M059J (cell line): ENCODE results near the gene RTKN. TPM values are rescaled to one million over a fixed set of nuclear protein-coding genes. Genes with fewer than 3 reads are reported as not detected.
A peak's percentile ranks its signal among the peaks of the same experiment; 100 is the strongest.

Experiments used
- DNase-seq: peaks from one replicate; pipeline ENCODE4 v3.0.0-alpha.2; 2012; ENCODE audit warnings: low read depth
- total RNA-seq: library from RNA; depleted of rRNA; stranded (reverse); fragments of >200 nt; shearing (Covaris generic); gene quantifications from 2 replicates; pipeline ENCODE4 v1.2.3, GENCODE V29; 2014; rRNA removed

RTKN gene
- total RNA-seq, 1 experiment from 2014 or later = 12.1 TPM

DNA sequence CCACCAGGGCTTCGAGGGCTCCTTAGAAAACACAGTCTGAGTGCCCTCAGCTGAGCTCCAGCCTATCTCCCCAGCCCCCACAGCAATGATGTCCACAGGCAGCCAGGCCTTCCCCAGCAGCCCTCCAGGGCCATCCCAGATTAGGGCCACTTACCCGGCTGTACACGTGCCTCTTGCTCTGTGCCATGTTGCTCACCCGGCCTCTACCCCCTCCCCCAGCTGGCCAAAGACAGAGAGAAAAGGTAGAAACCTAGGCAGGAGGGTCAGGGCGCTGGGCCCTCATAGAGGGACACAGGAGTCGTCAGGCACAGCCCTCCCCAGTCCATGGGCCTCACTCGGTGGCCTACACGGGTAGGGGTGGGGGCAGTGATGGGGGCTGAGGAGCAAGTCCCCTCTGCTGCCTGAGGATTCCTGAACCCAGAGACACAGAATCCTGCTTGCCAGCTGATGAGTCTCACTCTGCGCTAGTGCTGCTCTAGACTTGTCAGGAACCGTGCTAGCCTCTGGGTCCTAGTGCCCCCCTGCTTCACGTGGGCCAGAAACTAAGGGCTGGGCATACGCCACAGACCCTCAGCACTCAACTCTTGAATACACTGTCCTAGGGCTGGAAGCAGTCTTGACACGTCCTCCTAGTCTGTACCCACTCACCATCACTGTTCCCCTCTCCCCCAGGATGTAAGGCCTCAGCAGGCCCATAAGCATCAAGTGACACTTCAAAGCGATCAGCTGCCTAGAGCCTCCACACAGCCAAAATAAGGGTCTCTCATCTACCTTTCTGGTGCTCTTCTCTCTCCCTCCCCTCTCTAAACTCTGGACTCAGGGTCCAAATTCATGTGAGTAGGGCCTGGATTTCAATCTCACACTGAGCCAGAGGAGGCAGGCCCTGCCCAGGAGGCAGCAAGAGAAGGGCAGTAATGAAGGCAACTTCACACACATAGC is 61.6 kb downstream of the RTKN start, which contains the start of gene DCTN1:
DCTN1 (minus strand) TSS at position 461 of the 939 bp plus-strand sequence; CDS start at position 187, 274 bp downstream.
- peak; percentile 22 for DNase-seq

DNA sequence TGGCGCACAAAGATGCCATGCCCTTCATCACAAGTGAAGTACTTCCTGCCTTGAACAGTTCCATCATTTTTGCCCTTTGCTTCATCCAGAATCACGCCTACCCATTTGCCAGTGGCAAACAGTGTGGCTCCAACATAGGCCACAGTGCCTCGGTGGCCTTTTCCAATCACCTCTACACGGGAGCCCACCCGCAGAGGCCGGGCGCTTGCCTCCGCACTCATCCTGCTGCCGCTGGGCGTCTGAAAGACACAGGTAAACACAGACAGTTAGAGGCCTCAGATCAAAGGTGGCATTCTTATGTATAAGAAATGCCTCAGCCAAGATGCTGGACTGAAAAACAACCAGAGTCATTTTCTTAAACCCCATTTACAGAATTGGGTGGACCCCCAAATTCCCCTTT is 63.7 kb downstream of the RTKN start:
- no peak for DNase-seq

DNA sequence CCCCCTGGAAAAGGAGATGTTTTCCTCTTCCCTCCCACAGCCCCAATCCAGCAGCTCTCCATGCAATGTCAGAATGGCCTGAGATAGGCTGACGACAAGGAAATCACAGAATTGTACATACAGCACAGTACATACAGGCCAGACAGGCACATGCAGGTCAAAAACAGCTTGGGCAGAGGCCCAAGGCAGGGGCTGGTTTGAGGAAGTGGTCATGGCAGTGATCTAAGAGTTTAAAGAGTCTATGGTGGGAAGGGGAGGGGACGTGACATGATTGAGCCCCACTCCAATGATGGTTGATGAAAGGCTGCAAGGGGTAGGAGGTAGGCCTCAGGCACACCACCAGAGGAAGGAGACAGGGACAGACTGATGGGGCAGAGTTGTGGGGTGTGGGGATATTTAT is 65.9 kb downstream of the RTKN start:
- DNase-seq = no peak

Other genes starting within 250 kb of the RTKN start
- 60.5 and 73.4 TPM in 2 replicates for gene MTHFD2, start 243.3 kb downstream of the RTKN start, total RNA-seq
- gene SLC4A5, start 98.5 kb downstream of the RTKN start, total RNA-seq = 0.02 TPM in 1 of 2 replicates, not detected in the other
- 51.5 and 87.0 TPM in 2 replicates for gene DCTN1, start 61.6 kb downstream of the RTKN start, total RNA-seq
- gene C2orf81, start 20.3 kb downstream of the RTKN start, total RNA-seq = 0.57 and 1.6 TPM in 2 replicates
- gene WDR54, start 20.2 kb downstream of the RTKN start, total RNA-seq = 60.2 and 64.7 TPM in 2 replicates
- gene INO80B, start 13.2 kb upstream of the RTKN start, total RNA-seq = 7.8 and 27.8 TPM in 2 replicates
- 45.2 and 55.7 TPM in 2 replicates for gene WBP1, start 16.5 kb upstream of the RTKN start, total RNA-seq
- 52.1 and 77.3 TPM in 2 replicates for gene MOGS, start 23.4 kb upstream of the RTKN start, total RNA-seq
- gene MRPL53, start 30.7 kb upstream of the RTKN start, total RNA-seq = 38.0 and 38.2 TPM in 2 replicates
- gene CCDC142, start 41.1 kb upstream of the RTKN start, total RNA-seq = 7.8 TPM in 2 replicates
- 10.0 and 13.6 TPM in 2 replicates for gene TTC31, start 41.1 kb upstream of the RTKN start, total RNA-seq
- gene LBX2, start 57.7 kb upstream of the RTKN start, total RNA-seq = 0.10 and 1.6 TPM in 2 replicates
- gene PCGF1, start 65.8 kb upstream of the RTKN start, total RNA-seq = 28.9 and 31.3 TPM in 2 replicates
- gene TLX2, start 72.5 kb upstream of the RTKN start, total RNA-seq = 0.10 and 0.34 TPM in 2 replicates
- gene DQX1, start 84.3 kb upstream of the RTKN start, total RNA-seq = not detected in 2 replicates
- 115 and 119 TPM in 2 replicates for gene AUP1, start 87.8 kb upstream of the RTKN start, total RNA-seq
- gene HTRA2, start 88.0 kb upstream of the RTKN start, total RNA-seq = 29.4 and 32.0 TPM in 2 replicates
- gene LOXL3, start 112.0 kb upstream of the RTKN start, total RNA-seq = 43.9 and 66.9 TPM in 2 replicates
- gene DOK1, start 112.8 kb upstream of the RTKN start, total RNA-seq = 7.5 and 13.3 TPM in 2 replicates
- not detected in 2 replicates for gene M1AP, start 206.4 kb upstream of the RTKN start, total RNA-seq
- 7.3 and 7.6 TPM in 2 replicates for gene SEMA4F, start 212.3 kb upstream of the RTKN start, total RNA-seq